HG03025 (cell line): Measurements from ENCODE around the gene NCKAP5.
"Not testable (repeated sequence)": the region's sequence is repeated elsewhere in the genome, so short reads cannot be mapped to it uniquely, and the experiment has no call there.

ENCODE experiments used
- ATAC-seq: cut with Tn5 transposase; IDR thresholded peaks from one replicate; pipeline ENCODE4 v1.9.1; 2021; ENCODE audit warnings: mild to moderate bottlenecking, moderate library complexity; ENCODE audit not compliant: unreplicated experiment, low FRiP score

The NCKAP5 gene

GRCh38 chr2:132719480-132719879 lies 848.8 kb downstream of the NCKAP5 start:
- no peak for ATAC-seq

DNA sequence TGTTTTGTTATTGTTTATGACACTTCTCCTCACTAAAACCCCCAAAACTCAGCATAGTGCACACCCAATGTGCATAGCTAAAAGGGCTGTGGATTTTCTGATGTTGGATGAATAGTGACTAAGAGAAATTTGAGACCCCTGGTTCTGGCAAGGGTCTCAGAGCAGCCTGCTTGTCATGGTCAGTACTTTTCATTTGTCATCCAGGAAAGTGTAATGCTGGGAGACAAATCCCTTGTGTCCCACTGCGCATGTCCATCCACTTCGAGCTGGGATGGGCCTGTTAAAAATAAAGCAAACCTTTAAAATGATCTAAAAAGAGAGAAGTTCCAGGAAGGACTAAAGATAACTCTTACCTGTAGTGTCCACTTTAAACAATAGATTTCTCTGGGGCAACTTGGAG lies 851.3 kb downstream of the NCKAP5 start:
- ATAC-seq, result no peak

DNA sequence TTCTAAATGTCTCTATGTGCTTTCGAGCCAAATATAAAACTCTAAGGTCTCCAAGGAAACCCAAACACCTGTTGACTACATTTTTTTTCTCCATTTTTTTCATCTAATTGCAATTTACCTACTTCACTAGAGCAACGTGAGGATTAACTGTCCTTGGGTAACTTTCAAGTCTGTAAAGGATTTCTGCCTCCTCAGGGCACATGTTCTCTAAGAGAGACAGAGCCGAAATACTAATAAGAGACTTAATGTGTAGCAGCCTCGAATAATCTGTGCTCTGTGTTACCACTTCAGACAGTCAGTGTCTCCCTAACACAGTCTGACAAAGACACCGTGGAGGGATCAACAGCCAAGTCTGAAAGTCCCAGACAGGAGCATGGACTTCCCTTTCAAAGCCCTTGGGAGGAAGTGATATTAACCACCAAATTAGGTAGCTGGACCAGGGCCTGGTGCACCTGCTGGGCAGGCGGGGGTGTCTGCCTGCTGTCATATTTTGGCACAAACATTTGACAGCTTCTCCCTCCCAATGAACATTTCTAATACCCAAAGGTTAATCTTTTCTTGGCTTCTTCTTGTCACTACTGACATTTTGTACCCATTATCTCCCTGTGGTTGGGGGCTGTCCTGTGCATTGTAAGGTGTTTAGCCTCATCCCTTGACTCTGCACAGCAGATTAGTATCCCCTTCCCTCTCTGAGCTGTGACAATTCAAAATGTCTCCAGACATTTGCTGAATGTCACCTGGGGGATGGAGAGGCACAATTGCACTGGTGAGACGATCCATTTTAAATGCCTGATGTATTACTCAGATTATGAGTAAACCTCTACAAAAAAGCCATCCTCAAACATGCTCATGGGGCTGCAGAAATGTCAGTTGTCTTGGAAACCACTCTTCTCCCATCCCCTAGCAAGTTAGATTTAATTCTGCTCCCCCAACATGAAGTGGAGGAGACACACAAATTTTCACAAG lies 852.6 kb downstream of the NCKAP5 start:
- ATAC-seq, result peak; percentile 60

GRCh38 chr2:132703396-132703795 lies 864.9 kb downstream of the NCKAP5 start:
- no peak for ATAC-seq

DNA sequence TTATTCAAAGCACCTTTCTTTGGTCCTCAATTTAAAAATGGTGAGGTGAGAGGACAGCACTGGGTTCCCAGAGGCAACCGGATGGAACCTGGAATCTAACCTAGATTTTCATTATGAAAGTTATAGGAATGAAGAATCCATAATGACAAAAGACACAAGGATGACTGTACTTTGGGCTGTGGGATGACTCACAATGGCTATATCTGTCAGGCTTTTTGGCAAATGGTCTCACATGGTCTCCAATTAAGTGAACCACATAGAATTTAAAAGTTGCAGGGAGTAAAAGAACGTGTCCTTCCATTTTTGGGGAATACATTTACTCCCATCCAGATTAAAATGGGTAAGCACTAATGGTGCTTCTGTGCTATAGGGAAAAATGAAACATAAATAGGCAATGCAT lies 866.5 kb downstream of the NCKAP5 start:
- ATAC-seq, result no peak

DNA sequence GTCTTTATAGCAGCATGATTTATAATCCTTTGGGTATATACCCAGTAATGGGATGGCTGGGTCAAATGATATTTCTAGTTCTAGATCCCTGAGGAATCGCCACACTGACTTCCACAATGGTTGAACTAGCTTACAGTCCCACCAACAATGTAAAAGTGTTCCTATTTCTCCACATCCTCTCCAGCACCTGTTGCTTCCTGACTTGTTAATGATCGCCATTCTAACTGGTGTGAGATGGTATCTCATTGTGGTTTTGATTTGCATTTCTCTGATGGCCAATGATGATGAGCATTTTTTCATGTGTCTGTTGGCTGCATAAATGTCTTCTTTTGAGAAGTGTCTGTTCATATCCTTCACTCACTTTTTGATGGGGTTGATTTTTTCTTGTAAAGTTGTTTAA lies 868.5 kb downstream of the NCKAP5 start:
- not testable (repeated sequence) for ATAC-seq

DNA sequence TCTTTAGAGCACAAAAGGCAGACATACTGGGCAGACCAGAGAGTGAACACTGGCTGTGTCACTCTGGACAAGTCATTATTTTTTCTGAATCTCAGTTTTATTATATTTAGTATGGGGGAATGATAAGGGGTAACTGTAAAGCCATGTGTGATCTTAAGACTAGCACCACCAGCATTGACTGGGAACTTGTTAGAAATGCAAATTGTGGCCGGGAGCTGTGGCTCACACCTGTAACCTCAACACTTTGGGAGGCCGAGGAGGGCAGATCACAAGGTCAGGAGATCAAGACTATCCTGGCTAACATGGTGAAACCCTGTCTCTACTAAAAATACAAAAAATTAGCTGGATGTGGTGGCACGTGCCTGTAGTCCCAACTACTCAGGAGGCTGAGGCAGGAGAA lies 869.9 kb downstream of the NCKAP5 start:
- ATAC-seq, result not testable (repeated sequence)

GRCh38 chr2:132697556-132698205 lies 870.6 kb downstream of the NCKAP5 start:
- ATAC-seq, result no peak

- ATAC-seq, result no peak
Measured at GRCh38 chr2:132692816-132693215, 875.4 kb downstream of the NCKAP5 start.

GRCh38 chr2:132691556-132691955 lies 876.7 kb downstream of the NCKAP5 start:
- ATAC-seq, result no peak

DNA sequence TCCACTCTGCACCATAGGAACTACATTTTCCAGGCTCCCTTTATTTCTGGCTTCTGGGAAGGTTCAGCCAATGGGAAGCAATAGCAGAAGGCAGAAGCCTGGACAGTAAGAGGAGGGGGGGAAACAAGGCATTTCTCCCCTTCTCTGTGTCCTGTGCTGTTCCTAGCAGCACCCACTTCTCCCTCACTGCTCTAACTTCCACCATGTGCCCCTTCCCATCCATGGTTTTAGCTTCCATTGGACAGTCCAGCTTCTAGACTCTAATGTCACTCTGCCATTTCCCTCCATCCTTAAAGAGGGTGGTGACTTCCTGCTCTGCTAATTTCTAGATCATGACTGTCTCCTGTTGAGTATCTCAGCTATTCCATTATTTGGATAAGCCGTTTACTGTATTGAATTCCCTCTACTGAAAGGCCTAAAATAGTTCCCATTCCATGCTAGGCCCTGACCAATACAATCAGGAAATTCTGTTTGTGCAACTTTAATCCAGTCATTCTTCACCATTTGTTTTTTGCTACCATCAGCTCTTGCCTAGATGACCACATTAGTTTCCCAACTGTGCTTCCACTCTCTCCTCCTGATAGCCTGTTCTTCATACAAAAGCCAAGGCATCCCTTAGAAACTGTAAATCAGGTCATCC lies 877.5 kb downstream of the NCKAP5 start:
- no peak for ATAC-seq

GRCh38 chr2:132681766-132682165 lies 886.5 kb downstream of the NCKAP5 start:
- ATAC-seq, result no peak

GRCh38 chr2:132680544-132680943 lies 887.7 kb downstream of the NCKAP5 start:
- ATAC-seq, result no peak

DNA sequence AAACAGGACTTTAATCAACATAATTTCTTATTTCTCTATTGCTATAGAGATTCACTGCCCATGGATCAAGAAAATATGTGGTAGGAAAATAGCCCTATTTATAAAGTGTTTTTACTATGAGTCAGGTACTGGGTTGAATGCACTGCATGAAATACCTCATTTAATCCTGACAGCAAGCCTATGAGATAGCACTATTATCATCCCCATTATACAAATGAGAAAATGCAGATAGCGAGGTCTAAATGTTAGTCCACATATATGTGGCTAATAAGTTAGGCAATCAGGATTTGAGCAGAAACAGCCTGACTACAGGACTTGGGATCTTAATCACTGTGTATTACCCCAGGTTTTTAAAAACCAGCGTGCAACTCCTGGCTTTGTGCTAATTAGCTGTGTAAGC lies 889.8 kb downstream of the NCKAP5 start:
- ATAC-seq, result no peak

GRCh38 chr2:132677661-132678060 lies 890.6 kb downstream of the NCKAP5 start:
- ATAC-seq, result no peak

- no peak for ATAC-seq
Measured at GRCh38 chr2:132676999-132677398, 891.3 kb downstream of the NCKAP5 start.

DNA sequence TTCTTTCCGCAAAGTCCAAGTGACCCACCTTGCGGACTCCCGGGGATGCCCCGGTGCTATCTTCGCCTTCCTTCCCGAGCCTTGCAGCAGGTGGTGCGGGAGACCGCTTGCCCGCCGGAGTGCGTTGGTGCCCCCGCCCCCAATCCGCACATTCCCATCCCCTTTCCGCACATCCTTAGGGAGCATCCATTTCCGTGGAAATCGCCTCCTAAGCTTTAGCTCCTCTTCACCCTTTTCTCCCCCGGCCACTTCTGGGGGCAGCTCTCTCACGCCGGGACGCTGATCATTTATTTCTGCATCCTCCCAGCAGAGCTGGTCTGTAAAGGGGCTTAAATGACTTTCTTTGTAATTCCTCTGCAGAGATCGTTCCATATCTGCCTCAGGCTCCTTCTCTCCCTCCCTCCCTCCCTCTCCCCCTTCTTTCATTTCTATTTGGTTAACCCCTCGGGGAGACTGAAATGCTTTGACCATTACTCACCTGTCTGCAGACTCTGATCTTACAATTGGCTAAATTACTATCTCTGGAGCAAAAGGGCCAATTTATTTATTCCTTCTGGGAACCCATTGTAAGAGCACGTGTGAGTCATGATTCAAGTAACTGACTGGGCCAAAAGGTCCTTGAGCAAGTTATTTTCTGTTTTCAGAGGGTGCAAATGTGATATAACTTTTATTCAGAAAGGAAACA lies 897.0 kb downstream of the NCKAP5 start:
- ATAC-seq, result no peak

DNA sequence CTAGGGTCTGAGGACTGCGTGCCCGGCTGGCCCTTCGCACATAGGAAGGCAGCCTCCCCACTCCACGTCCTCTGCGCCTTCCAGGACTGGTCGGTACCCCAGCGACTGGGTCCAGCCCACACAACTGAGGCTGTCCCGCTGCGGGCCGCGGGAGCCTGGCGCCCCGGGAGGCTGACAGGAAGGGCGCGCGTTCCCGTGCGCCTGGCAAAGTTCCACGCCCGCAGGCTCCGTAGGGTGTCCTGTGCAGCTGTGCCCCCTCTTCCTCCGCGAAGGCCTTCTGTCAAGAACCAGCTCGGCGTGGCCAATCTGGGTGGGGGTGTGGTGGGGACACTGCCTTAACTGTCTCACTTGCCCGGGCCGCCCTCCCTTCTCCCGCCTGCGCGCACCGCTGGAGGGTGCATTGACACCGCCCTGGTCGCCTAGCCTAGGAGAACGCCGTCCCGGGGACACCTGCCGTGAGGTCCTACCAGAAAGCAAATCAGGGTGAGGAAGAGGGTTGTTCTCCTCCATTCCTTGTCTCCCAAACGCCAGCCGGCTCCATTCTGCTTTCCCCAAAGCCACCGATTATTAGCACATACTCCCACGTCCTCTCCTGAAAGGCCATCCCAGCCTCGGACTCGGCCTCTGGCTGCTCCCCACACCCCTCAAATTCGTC lies 897.6 kb downstream of the NCKAP5 start:
- no peak for ATAC-seq

DNA sequence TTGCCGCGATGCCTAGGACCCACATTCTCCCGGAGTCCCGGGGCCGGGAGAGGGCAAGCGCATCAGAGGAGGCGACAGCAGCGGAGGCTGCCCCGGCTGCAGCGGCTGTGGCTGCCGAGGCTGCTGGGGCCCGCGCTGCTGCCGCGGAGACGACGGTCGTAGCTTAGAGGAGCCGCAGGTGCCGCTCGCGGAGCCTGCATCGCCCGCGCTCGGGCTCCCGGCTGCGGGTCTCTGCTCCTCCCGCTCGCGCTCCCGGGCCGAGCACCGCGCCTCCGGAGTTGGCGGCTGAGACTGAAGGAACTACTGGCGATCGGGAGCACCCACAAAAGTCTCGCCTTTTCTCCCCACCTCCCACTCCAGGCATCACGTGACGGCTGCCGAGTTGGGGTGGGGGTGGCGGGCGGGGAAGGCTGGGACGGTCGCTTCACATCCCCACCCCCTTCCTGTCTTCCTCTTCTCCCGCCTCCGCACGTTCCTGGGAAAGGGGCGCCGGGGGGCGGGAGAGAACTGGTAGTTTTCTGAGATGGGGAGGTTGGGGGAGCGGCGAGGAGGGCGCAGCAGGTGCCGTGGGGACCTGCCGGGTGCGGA lies 898.3 kb downstream of the NCKAP5 start, which contains the start of gene LYPD1:
TSS of gene LYPD1 (minus strand) at position 298 of the 588 bp plus-strand sequence. CDS start at position 25, 273 bp downstream.
- no peak for ATAC-seq
